ENCODE results near the gene SRPX2.
"Not testable (repeated sequence)": the region's sequence is repeated elsewhere in the genome, so short reads cannot be mapped to it uniquely, and the experiment has no call there.

Gene SRPX2

GRCh38 chrX:100698551-100698950, 54.6 kb downstream of the SRPX2 start:
- peaks cover 10% of the 10 kb centered on the region for H3K4me1 Mint-ChIP-seq (ENCODE audit: low read depth)
- H3K9me3 Mint-ChIP-seq: no peaks in the 10 kb centered on the region
- H3K4me3 Mint-ChIP-seq: no peak overlapping the region
- H3K36me3 Mint-ChIP-seq (ENCODE audit: low read depth): no peaks in the 10 kb centered on the region
- DNase-seq: no peak
- no peak overlapping the region for H3K27ac Mint-ChIP-seq
- H3K27me3 Mint-ChIP-seq: peaks cover 63% of the 10 kb centered on the region

- peaks cover 4% of the 10 kb centered on the region for H3K4me1 Mint-ChIP-seq (ENCODE audit: low read depth)
- H3K9me3 Mint-ChIP-seq: no peaks in the 10 kb centered on the region
- DNase-seq: no peak
- H3K36me3 Mint-ChIP-seq (ENCODE audit: low read depth): no peaks in the 10 kb centered on the region
- no peak overlapping the region for H3K4me3 Mint-ChIP-seq
- H3K27me3 Mint-ChIP-seq: peaks cover 62% of the 10 kb centered on the region
- no peak overlapping the region for H3K27ac Mint-ChIP-seq
Measured at GRCh38 chrX:100700809-100701208, 56.8 kb downstream of the SRPX2 start.

DNA sequence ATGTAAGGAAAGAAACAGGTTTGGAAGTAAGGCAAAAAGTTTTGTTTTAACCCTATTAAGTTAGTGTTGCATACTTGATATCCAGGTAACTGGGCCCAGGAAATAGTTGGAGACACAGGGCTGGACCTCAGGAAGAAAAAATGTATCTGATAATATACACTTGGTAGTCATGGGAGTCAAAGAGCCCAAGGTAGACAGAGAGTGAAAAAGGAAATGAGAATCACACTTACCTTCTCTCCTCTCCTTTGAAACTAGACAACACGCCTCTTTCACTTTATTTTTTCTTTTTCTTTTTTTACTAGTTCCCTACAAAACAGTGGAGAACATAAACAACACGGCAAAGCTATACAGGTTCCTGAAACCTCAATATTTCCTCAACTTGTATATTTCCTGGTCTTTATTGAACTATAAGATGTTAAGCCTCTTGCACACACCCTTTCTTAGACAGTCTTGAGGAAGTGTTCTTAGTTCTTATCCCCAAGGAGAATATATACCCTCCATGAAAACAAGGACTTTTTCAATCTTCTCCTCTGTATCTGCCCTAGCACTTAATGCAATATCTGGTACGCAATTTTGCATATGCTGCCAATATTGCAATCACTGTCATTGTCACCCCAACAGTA, 60.7 kb downstream of the SRPX2 start:
- Mint-ChIP-seq H3K36me3 (ENCODE audit: low read depth) (no peaks in the 10 kb centered on the region), H3K9me3 (no peaks in the 10 kb centered on the region), H3K27ac (no peak overlapping the region), H3K4me1 (ENCODE audit: low read depth) (no peaks in the 10 kb centered on the region), H3K27me3 (peaks cover 60% of the 10 kb centered on the region), H3K4me3 (no peak overlapping the region)
- DNase-seq: no peak

- Mint-ChIP-seq H3K4me3 (no peak overlapping the region), H3K4me1 (ENCODE audit: low read depth) (no peaks in the 10 kb centered on the region), H3K27me3 (peaks cover 40% of the 10 kb centered on the region), H3K36me3 (ENCODE audit: low read depth) (no peaks in the 10 kb centered on the region), H3K27ac (no peak overlapping the region), H3K9me3 (no peaks in the 10 kb centered on the region)
- DNase-seq: no peak
Measured at GRCh38 chrX:100710816-100711215, 66.8 kb downstream of the SRPX2 start.

- Mint-ChIP-seq H3K27me3 (peaks cover 16% of the 10 kb centered on the region), H3K9me3 (no peaks in the 10 kb centered on the region), H3K27ac (no peak overlapping the region), H3K4me1 (ENCODE audit: low read depth) (no peaks in the 10 kb centered on the region), H3K4me3 (no peak overlapping the region), H3K36me3 (ENCODE audit: low read depth) (no peaks in the 10 kb centered on the region)
- no peak for DNase-seq
Measured at GRCh38 chrX:100717363-100717762, 73.4 kb downstream of the SRPX2 start.

GRCh38 chrX:100719139-100719538, 75.1 kb downstream of the SRPX2 start:
- Mint-ChIP-seq H3K9me3 (no peaks in the 10 kb centered on the region), H3K27me3 (peaks cover 13% of the 10 kb centered on the region), H3K36me3 (ENCODE audit: low read depth) (no peaks in the 10 kb centered on the region), H3K4me1 (ENCODE audit: low read depth) (no peaks in the 10 kb centered on the region), H3K4me3 (no peak overlapping the region), H3K27ac (no peak overlapping the region)
- DNase-seq: no peak

DNA sequence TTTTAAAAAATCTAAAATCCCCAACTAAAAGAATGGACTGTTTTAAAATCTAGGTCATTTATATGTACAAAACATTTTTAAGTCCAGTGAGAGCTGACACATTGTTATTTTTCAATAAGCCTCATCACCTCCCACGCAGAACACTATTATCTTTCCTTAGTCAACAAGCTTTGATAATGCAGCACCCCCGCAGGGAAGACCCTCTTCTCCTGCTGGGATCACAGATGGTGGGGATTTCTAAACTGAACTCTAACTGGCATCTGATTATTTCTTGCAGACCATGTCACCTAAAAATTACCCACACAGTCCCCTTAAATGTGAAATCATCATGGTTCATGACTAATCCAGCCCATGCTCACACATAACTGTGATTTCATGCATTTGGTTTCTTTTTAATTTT, 76.3 kb downstream of the SRPX2 start:
- H3K9me3 Mint-ChIP-seq: no peaks in the 10 kb centered on the region
- DNase-seq: no peak
- no peak overlapping the region for H3K27ac Mint-ChIP-seq
- H3K36me3 Mint-ChIP-seq (ENCODE audit: low read depth): no peaks in the 10 kb centered on the region
- peaks cover 17% of the 10 kb centered on the region for H3K27me3 Mint-ChIP-seq
- no peak overlapping the region for H3K4me3 Mint-ChIP-seq
- no peaks in the 10 kb centered on the region for H3K4me1 Mint-ChIP-seq (ENCODE audit: low read depth)

GRCh38 chrX:100721328-100721727, 77.3 kb downstream of the SRPX2 start:
- no peak for DNase-seq
- no peak overlapping the region for H3K4me3 Mint-ChIP-seq
- no peak overlapping the region for H3K27ac Mint-ChIP-seq
- peaks cover 25% of the 10 kb centered on the region for H3K27me3 Mint-ChIP-seq
- no peaks in the 10 kb centered on the region for H3K9me3 Mint-ChIP-seq
- H3K4me1 Mint-ChIP-seq (ENCODE audit: low read depth): no peaks in the 10 kb centered on the region
- H3K36me3 Mint-ChIP-seq (ENCODE audit: low read depth): no peaks in the 10 kb centered on the region

DNA sequence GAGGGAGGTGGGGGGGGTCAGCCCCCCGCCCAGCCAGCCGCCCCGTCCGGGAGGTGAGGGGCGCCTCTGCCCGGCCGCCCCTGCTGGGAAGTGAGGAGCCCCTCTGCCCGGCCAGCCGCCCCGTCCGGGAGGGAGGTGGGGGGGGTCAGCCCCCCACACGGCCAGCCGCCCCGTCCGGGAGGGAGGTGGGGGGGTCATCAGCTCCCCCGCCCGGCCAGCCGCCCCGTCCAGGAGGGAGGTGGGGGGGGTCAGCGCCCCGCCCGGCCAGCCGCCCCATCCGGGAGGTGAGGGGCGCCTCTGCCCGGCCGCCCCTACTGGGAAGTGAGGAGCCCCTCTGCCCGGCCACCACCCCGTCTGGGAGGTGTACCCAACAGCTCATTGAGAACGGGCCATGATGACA, 80.0 kb downstream of the SRPX2 start:
- H3K4me3 Mint-ChIP-seq; H3K27ac Mint-ChIP-seq; H3K36me3 Mint-ChIP-seq (ENCODE audit: low read depth): not testable (repeated sequence)

More for the DNA sequence above, 80.0 kb downstream of the SRPX2 start:
- H3K9me3 Mint-ChIP-seq; H3K4me1 Mint-ChIP-seq (ENCODE audit: low read depth); DNase-seq: not testable (repeated sequence)
- peaks cover 38% of the 10 kb centered on the region for H3K27me3 Mint-ChIP-seq
